Amniotic stem cell (primary cell): ENCODE results near the gene PEX10.
A peak's percentile ranks its signal among the peaks of the same experiment; 100 is the strongest.
"Not testable (repeated sequence)": the region's sequence is repeated elsewhere in the genome, so short reads cannot be mapped to it uniquely, and the experiment has no call there.

Experiments used
- DNase-seq: peaks from one replicate; lab custom pipeline; 2025; lab: John Stamatoyannopoulos, UW

Gene PEX10

DNA sequence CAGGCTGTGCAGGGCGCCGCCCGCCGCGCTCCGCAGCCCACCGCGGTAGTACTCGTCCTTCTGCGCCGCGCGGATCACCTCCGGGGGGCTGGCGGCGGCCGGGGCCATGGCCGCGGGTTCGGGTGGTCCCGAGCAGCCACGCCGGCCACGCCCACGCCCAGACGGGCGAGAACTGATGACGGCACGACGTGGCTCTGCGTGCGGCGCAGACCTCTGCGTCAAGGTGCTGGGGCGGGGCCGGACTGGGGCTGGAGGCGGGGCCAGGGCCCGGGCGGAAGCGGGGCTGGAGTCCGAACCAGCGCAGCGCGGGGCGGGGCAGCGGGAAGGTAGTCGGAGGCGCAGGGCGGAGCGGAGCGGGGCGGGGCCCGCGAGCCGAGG is at the start of gene PEX10:
TSS of gene PEX10 (minus strand) at position 170 of the 378 bp plus-strand sequence. CDS start at position 108, 62 bp downstream.
- DNase-seq, result peak; percentile 92

DNA sequence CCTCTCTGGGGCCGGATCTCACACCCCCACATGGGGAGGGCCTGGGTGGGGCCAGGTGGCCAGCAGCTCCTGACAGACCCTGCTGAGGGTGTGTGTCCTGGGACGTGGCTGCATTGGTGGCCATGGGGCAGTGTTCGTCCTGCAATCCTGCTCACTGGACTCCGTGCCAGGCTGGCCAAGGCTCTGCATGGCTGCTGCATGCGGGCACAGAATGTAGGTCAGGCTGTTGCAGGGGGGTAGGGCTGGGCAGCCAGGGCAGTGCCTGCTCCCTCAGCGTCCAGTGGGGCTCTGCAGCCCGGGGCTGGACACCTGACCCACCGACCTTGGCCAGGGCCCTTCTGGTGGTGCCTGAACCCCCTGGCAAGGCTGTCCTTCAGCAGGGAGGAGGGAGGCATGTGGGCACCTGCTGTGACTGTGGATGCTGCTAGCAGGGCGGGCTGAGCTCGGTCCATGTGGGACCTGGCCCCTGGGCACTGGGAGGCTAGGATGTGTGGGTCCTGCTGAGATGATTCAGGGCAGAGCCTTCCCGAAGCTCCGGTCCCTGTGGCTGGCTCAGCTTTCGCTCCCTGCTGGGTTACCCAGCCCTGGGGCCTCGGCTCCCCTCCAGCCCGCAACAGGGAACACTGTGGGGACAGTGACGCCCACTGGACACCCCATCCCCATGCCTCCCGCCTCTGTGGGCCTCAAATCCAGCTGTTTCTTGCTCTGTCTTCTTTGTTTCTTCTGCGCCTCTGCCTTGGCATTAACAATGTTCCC is 48.8 kb upstream of the PEX10 start:
- no peak for DNase-seq

DNA sequence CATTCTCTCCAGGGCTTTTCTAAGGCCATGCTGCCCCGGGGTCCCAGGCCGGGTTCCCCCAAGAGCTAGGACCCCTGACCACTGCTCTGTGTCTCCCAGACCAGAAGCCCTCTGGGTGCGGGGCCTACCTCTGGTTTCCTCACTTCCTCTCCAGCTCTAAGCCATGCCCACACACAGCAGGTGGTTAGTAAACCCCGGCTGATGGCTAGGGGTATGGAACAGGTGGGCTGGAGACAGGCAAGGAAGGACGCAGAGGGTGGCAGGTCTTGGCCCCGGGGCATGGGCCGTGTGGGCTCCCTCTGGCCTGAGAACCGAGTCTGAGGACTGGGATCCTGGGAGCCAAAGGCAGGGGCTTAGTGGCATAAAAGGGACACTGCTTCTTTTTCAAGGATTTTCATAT is 47.8 kb upstream of the PEX10 start:
- DNase-seq, result no peak

DNA sequence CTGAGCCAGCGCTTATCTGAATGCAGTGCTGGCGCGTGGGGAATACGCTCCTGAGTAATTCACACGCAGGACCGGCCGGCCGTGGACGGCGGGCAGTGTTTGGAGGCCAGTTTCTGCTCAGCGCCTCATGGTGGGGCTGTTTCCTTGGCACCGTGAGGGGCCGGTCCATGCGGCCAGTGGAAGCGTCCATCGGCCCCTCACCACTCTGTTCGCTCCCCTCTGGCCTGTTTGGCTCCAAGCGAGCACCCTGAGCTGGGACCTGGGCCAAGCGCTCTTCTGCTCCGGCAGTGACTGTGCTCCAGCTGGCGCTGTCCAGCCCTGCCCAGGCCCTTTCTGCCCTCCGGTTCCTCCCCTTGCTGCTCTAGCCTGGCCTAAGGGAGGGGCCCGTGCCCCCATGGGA is 47.4 kb upstream of the PEX10 start:
- DNase-seq, result no peak

DNA sequence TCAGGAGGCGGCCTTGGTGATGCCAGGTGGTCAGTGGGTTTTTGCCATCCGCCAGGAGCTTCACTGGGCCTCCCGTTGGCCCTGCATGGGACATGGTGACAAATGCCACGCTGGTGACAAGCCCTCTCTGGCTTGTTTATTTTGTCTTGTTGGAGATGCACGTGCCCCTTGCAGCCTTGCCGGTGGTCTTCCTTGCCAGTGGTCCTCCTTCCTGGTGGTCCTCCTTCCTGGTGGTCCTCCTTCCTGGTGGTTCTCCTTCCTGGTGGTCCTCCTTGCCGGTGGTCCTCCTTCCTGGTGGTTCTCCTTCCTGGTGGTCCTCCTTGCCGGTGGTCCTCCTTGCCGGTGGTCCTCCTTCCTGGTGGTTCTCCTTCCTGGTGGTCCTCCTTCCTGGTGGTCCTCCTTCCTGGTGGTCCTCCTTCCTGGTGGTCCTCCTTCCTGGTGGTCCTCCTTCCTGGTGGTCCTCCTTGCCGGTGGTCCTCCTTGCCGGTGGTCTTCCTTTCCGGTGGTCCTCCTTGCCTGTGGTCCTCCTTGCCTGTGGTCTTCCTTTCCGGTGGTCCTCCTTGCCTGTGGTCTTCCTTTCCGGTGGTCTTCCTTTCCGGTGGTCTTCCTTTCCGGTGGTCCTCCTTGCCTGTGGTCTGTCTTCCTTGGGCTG is 46.9 kb upstream of the PEX10 start:
- DNase-seq, result not testable (repeated sequence)

DNA sequence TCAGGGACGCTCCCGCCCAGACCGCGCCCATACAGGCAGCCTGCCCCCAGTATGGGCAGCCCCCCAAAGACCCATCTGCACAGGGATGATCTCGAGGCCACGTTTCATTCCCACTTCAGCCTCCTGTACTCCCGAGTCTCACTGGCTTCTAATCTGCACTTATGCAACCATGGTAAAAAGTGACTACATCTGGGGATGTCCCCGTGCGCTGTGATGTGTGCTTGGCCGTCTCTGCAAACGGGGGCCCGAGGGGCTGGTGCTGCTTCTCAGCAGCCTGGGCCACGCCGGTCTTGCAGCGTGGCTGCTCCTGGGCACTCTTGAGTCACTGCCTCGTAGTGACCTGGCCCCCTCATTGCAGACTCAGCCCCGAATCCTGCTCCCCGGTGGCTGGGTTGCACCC is 46.3 kb upstream of the PEX10 start:
- DNase-seq, result no peak

DNA sequence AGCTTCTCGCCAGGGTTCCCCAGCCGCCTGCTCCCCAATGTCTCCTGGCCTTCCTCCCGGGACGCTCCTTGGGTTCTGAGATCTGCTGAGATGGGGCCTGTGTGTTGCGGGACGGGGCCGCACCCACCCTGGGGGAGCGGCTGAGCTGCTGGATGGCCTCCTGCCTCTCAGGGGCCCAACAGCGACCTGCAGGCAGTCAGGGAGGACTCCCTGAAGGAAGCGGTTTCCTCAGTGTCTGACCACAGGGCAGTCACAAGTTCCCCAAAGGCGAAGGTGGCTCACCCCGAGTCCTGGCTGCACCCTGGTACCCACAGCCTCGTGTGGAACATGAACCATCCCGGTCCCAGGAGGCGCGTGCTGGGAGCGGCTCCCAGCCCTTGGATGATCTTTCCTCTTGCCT is 45.1 kb upstream of the PEX10 start:
- no peak for DNase-seq

DNA sequence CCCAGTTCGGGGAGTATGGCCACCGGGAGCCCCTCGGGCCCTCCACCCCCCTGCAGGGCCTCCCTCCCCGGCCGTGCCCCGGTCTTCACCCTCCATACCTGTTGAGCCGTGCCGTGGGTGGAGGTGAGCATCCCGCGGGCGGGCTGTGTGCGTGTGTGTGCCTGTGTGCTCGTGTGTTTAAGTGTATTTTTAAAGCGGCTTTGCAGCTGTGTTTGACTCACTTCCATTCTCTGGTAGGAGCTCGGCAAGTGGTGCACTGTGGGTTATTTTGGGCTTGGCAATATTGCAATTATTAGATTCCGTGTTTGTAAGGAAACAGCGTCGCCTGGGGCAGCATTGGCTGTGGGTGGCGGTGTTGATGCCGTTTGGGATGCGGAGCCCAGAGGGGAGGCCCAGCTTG is 43.4 kb upstream of the PEX10 start:
- no peak for DNase-seq

DNA sequence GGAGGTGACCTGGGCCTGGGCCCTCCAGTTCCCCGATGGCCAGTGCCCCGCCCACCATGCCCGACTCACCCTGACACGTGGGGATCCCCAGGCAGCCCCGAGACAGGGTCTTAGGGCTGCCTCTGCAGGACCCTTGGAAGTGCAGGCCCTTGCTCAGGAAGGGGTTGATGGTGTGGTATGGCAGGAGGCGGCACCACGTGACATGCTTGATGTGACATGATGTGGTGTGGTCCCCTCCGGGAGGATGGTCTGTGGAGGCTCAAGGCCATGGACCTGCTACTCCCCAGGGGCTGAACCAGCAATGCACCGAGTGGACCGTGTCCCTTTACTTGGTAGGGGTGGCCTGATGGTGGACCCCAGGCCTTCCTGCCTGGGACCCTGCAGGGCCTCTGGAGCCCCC is 41.9 kb upstream of the PEX10 start:
- DNase-seq, result no peak

DNA sequence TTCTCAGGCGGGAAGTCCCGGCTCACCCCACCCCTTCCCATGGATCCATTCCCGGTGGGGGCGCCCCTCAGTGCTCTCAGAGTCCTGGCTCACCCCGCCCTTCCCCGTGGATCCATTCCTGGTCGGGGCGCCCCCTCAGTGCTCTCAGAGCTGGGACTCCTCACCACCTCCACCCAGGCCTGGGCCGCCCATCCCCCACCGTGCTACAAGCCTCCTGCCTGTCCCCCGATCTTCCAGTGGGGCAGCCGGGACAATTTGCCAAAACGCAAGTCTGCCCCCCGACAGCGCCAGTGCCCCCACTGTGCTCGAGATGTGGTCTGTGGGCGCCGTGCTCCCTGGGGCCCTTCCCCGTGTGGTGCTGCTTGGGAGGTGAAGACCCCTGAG is 40.6 kb upstream of the PEX10 start:
- no peak for DNase-seq

DNA sequence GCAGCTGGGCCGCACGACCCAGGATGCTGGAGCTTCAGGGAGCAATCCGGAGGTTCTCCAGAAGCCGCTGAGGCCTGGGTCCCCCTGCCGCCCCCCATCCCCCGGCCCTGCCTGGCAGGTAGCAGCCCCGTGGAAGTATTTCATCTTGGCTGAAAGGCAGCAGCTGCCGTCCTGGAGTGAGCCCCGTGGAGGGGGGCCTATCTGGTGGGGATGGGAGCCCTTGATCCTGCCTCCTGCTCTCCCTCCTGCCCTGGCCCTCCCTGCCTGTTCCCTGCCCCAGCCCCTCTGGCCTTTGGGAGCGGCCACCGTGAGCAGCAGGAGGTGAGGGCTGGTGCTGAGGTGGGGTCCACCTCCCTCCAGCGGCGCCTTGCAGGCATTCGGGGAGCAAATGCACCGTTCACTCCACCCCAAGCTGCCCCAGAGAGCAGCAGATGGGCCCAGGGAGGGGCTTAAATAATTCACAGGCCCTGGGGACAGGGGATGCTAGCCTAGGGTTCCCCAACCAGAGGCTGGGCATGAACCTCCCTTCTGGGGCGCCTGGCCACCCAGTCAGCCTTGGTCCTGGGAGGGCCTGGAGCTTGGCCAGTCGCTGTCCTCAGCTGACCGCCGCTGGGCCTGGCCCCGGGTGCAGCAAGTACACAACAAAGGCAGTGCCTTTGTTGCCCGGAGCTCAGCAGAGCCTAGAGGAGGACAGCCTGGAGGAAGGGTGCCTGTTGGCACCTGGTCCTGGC is 40.0 kb upstream of the PEX10 start:
- DNase-seq, result no peak

DNA sequence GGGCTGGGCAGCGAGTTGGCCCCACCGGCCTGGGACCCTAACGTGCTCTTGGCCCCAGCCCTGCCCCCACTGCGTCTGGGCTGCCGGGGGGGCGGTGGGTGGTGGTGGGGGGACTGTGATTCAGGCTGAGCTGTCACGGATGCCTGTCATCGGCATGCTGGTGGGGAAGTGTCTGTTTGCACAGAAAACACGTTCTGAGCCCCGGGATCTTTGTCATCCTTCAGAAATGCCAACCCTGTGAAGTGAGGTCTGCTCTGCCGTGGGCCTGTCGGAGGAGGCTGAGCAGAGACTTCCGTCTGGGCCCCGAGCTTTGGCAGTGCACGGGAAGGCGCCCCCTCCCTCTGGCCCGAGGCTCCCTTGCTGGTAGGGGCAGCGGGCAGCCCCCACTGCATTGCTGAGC is 39.4 kb upstream of the PEX10 start:
- peak; percentile 93 for DNase-seq

DNA sequence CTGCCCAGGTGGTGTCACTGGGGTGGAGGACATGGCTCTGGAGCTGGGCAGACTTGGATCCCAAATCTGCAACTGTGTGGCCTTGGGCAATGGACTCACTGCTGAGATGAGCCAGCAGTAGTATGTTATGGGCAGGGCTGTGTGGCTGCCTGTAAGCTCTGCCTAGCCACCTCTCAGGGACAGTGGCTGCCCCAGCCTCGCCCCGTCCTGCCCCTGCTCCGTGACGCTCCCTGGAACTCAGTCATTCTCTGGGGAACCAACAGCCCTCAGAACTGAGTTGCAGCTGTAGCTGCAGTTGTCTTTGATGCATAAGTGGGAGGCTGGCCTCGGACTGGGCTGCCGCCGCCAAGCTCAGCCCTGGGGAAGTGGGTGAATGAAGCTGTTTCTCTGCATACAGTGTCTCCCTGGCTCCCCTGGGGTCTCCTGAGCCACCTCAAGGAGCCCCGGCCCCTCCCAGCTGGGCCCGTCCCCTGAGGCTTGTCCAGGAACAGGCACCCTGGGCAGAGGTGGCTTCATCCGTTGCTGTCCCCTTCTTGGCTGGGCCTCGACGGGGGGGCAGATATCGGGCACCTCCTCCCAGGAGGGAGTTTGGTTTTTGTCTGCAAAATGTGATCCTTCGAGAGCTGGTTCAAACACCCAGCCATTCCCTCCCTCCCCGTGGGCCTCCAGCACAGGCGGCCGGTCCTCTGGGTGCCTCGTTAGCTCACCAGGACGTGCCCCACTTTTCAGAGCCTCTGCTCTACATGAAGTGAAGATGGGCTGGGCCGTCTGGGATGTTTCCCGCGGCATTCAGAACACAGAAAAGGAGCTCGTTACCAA is 37.5 kb upstream of the PEX10 start:
- DNase-seq, result no peak

DNA sequence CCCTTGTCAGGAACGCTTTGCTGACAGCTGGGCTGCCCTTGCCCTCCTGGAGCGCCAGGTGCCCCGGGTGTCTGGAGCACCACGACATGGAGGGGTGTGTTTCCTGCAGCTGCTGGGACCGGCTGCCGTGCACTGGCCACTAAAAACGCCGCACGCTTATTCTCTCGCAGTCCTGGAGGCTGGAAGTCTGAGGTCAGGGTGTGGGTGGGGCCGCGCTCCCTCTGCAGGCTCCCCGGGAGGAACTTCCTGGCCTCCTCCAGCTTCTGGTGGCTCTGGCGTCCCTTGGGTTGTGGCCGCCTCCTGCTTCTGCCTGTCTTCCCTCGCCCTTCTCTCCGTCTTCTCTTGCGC is 35.7 kb upstream of the PEX10 start:
- no peak for DNase-seq

DNA sequence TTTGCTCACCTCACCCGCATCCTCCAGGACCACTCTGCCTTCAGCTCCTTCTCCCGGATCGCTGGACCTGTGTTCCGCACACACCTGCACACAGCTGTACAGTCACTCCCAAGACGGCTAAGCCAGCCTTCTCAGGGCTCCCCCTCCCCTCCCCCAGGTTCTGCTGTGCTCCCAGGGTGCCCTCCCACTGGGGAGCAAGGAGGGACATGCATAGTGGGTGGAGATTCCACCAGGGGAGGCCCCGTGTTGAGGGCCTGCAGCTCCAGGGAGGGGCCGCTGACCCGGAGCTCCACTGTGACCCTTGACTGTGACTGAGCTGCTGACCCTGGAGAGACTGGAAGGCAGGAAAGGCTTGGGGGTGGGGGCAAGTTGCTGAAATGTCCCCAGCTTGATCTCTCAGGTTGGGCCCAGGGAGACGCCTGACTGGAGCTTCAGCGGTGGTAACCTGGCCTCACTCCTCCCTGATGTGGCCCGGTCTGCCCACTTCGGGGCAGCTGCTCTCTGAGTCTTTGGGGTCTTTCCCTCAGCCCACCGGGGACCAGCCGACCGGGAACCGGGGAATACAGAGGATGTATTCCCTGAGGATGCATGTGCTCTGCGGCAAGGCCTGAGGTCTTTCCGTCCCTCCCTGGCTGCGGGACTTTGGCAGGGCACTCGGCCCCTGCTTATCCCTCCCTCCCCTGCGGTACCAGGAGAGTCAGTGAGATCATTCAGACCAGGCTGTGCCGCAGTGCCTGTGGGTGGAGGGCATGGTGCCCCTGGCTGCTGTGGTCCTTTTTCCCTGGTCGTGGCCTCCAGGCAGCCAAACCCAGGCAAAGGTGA is 35.1 kb upstream of the PEX10 start:
- DNase-seq, result no peak

DNA sequence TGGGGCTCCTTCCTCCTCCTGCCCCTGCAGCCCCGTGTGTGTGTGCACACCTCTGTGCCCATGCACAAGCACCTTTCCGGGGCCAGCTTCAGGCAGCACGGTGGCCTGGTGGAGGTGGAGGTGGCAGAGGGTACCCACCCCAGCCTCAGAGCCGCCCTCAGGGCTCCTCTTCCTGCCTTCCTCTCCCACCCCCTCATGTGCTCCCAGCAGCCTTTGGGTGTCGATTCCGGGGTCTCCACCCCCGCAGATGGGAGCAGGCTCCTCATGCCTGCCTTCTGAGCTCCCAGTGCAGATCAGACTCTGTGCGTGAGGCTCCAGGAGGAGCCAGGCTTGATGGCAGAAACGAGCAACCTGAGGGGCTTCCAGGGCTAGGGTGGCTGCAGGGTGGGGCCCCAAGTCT is 34.5 kb upstream of the PEX10 start:
- no peak for DNase-seq

DNA sequence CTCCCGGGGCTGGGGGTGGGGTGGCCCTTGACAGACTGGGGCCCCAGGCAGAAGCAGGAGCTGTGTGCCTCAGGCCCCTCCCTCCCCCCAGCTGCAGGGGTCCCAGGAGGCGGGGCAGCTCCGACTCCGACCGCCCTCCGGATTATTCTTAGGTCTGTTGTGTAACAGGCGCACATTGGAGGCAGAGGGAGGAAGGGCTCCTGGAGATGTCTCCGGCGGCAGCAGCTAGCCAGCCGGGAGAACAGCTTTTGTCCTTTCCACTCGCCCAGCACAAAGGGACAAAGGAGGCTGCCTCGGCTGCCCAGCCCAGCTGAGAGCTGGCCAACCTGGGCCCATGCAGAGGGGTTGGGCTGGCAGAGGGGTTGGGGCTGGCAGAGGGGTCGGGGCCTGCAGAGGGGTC is 34.0 kb upstream of the PEX10 start:
- DNase-seq, result no peak

DNA sequence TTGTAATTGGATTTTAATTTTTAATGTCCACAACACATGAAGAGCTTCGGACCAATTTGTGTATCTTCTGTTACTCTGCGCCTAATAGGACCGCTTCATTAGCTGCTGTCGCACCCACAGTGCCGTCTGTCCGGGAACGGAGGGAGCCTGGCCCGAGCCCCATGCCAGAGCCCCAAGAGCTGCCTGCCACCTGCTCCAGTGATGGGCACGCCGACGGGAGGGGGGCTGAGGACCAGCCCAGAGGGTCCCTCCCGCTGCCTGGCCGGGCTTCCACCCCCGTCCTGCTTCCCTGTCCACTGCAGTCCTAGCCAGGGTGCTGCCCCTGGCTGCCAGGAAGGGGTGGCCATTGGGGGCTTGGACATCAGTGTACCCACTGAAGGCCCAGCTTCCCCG is 33.5 kb upstream of the PEX10 start:
- no peak for DNase-seq

DNA sequence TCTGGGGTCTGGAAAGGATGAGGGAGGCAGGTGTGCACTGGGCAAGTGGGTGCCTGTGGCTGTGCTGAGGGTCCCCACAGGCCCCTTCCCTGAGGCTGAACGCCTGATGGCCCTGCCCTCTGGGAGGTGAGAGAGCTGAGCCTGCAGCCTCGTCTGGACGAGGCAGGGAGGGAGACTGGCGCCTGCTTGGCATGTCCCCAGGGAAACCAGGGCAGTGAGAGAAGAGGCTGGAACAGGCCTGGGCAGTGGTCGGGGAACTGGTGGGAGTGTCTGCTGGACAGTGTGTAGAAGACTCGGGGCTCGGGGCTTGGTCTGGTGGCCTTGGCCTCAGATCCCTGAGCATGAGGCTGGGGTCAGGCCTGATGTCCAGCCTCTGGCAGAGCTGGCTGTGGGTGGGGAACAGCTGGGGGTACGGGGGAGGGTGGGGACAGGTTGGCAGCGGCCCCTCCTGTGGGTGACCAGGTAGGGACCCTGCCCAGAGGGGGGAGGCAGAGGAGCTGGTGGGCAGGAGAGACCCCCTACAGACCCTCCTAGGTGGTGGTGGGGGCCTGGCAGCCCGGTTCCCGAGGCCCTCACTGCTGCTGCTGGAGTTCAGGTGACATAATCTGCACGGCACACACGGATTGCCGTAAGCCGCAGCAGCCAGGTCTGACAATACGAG is 32.9 kb upstream of the PEX10 start:
- DNase-seq, result no peak

DNA sequence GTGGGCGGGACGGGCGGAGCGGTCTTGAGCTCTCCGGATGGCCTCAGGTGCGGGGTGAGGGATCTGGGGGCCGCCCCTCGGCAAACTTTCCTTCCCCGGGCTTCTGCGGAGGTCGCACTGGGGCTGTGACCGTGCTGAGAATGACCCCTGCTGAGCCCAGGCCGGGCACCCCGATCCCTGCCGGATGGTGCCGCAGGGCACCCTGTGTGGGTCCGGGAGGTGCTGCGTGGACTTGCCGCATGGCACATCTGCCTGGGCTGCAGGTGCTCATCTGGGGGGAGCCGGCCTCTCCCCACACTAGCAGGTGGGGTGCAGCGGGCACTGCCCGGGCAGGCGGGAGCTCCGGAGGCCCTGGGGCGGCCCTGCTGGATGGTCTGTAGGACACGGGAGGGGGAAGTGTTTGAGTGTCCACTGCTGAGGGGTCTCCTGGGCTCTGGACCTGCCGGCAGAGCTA is 31.8 kb upstream of the PEX10 start:
- DNase-seq, result no peak
